Dermis microvascular lymphatic vessel endothelial cell (primary cell): ENCODE measurements around the gene BNC1. TPM values are rescaled to one million over a fixed set of nuclear protein-coding genes. Genes with fewer than 3 reads are reported as not detected.
"Not testable (repeated sequence)": the region's sequence is repeated elsewhere in the genome, so short reads cannot be mapped to it uniquely, and the experiment has no call there.

ENCODE experiments used
- DNase-seq, 2 donors: peaks; one replicate each; pipeline versions ENCODE4 v3.0.0 to v3.0.0-alpha.2; 2010; ENCODE audit warnings: low read depth in 2 of 2
- total RNA-seq: library from RNA; depleted of rRNA; stranded (reverse); fragments of >200 nt; gene quantifications from 2 replicates; pipeline ENCODE4 v1.2.1, GENCODE V29; 2014

The BNC1 gene
- total RNA-seq, 1 donor from 2014 or later = 1.0 TPM

DNA sequence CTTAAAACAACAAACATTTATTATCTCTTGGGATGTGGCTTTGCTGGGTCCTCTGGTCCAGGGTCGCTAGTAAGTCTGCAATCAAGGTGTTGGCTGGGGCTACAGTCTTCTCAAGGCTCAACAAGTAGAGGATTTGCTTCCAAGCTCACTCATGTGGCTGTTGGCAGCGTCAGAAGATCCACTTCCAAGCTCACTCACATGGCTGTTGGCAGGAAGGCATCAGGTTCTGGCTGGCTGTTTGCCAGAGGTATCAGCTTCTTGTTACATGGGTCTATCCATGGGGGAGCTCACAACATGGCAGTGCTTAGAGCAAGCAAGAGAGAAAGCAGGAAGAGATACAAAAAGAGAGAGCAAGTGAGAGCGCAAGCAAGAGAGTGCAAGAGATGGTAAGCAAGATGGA is 15.0 kb upstream of the BNC1 start:
- DNase-seq = no peak

DNA sequence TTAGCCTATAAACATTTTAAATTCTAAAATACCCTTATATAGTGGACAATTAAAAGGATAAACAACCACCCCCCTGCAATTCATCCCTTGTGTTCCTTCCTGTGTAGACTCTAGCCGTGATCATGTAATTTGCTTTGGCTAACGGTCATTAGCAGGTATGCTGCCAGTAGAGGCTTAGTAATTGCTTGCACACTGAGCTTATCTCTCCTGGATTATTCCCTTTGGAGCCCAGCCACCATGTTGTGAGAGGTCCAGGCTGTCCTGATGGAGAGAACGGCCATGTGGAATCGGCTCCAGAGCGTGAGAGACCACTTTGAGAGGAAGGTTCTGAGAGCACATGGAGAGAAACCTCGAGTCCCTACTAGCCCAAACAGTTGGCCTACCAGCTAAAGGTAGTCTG is 11.0 kb upstream of the BNC1 start:
- DNase-seq = no peak

DNA sequence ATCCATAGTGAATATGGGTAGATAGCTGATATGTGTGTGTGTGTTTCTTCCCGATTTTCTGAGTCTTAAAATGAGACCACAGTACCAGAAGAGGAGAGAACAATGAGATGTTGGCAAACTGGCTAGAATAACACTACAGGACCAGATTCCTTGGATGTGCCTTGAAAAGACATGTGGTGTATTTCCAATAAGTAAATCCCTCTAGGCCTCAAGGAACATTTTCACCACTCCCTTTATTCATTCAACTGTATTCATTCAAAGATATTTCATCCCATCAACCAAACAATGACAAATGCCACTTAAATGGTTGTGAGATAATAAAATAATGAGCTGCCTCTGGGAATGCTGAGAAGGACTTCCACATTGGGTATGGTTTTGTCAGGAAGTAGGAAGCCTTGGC is 8.7 kb upstream of the BNC1 start:
- DNase-seq = no peak

DNA sequence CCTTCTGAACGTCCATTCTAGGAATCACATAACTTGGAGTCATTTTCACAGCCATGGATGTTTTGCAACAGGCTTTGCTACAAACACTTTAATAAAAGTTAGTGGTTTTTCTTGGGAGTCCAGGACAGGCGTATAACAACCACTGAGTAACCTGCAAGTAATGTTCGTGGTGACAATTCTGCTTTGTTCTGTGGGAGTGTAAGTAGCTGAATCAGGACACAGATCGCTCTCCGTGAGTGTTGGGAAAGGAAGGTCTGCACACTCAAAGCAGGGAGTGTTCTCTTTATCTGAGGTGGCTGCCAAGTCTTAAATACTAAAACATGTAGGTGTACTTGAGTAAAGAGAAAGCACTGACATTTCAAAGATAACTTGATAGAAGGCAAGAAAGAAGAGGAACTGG is 7.9 kb upstream of the BNC1 start:
- no peak for DNase-seq

DNA sequence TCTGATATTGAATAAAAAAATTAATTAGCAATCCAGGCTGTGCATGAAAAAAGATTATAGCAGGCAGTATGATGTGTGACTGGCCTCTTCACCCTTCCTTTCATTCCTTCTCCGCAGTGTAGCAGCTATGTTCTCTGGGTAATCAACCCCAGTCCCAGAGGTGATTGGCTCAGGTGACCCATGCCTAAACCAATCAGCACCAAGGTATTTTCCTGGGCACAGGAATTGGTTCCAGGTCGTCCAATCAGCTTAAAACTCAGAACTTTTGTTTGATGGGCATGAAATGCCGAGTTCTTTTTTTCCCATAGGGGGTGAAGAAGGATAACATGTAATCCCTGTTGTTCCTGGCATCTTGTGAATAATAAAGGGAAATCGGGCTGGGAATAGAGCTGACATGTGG is 5.8 kb upstream of the BNC1 start:
- no peak for DNase-seq

DNA sequence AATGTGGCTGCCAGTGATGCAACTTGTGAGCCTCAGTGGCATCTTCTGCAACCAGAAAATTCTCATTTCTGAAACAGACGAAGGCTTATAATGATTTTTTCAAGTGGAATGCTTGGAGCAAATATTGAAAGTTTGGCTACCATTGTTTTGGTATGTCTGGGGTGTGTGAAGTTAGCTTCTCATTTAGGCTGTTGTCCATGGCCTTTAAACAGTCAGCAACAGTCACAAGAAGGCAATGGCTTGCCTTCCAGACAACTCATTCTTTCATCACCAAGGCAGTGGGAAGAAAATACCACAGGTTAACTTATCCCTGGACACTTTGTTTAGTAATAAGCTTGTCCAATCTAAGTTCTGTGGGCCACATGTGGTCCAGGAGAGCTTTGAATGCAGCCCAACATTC is 4.7 kb upstream of the BNC1 start:
- no peak for DNase-seq

DNA sequence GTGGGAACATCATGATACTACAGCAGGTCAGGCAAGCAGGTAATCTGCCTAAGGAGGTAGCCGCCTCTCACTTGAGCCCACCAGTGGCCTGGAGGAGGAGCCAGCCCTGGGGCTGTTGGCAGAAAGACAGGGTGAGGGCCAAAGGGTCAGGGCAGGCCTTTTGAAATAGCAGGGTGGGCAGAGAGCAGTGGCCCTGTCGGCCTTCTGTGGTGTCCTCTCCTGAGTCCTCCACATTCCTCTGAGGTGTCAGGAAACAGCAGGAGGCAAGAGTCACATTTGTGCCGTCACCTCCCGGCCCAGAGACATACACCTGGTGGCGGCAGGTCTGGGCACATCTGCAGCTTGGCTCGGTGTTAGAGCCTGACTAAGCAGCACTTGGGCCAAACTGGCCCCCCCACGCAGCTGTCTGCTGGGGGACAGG is 3.9 kb upstream of the BNC1 start:
- DNase-seq = peak in 1 of 2 donors; percentile 34

DNA sequence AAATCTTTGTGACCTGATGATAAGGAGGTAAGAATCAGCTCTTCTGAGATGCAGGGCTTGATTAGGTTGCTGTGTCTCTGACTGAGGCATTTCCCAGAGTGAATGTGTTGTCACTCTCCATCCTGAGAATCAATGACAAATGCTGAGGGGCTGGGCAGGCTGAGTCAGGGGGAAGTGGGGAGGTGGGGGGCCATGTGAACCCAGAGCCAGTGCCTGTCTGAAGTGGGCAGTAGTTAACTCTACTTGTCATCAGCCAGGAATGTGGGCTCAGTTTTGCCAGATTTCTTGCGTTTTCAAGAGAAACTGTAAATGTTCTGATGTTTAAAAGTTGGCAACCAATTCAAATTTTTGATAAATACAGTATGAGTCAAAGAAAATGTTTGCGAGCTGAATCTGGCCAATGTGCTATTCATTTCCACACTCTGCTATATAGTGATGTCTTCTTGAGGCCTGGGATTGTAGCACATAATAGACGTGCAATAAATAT is 3.1 kb upstream of the BNC1 start:
- DNase-seq = peak in 1 of 2 donors; percentile 86

DNA sequence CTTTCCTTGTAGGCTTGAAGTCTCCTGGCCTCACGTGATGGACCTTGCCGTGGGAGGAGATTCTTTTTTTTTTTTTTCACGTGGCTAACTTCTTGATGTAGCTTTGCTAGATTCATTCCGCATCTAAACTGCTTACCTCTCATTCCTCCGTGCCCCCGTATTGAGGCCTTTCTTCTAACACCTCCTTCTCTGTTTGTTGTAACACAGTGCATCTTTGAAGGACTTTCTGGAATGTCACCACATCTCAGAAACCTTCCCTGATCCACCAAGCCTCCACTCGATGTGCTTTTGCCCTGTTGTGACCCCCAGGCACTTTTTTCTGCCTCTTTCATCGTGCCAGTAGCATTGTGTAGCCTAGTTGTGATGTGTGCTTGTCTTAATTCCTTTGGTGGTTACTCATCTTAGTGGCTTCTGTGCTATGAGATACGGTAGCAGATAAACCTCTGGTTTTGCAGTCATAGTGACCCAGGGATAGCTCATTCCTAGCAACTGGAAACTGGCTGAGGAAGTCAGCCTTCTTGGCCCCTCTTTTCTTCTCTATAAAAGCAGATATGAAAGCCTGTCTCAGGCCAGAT is 1.6 kb upstream of the BNC1 start:
- DNase-seq = peak in 1 of 2 donors; percentile 46

DNA sequence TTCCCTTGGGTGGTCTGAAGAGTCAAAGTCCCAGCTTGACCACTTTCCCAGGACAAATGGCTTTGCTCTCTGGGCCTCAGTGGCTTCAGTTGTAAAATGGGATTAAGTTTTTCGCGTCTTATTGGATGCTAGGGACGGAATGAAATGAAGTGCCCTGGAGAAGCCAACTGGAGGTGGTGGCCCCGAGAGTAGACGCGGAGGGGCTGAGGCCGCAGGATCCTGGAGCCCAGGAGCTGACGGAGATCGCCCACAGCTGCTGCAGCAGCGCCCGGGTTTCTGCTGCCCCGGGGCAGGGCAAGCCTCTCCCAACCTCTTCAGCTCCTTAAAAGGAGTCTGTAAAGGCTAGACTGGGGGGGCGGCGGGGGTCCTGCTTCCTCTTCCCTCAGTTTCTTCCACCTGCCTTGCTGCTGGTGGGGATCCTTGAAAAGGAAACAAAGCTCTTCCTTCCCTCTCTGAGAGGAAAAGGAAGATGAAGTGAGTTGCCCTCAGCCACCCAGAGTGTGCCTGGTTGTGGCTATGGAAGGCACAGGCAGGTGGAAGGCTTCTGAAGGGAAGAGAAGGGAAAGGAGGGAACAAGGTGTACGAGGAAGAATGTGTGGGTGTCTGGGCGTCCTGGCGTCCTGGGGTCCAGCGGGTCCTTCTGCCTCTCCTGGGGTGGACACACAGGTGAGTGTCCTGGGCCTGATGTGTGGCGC is 967 bp upstream of the BNC1 start:
- DNase-seq = no peak

DNA sequence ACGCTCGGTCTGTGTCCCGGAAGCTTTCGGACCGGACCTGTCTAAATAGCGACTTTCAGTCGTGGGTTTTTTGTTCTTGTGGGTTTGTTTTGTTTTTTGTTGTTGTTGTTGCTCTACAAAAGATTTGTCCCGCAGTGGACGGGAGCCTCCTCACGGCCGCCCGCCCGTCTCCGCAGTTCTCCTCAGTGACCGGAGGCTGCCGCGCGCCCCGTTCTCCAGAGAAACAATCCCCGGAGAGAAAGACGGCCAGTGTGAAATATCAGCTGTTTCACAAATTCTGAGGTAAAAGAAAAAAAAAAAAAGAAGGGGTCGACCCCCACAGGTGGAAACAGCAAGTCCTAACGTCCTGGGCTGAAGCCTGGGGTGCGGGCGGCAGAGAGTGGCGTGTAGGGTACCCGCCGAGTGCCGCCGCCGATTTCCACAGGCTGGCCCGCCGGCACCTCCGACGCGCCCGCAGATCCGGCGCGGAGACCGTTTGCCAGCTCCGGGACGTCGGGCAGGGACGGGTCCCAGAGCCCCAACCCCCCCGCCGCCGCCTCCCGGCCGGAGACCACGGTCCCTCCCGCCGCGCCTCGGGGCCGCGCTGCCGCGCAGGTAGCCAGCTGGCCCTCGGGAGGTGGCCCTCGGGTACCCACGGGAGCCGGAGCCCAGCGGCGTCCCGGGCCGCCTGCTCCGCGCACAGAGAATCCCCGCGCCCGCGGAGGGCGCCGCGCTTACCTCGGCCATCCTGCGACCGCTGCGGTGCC is 478 bp downstream of the BNC1 start:
- DNase-seq = peak in 1 of 2 donors; percentile 41

DNA sequence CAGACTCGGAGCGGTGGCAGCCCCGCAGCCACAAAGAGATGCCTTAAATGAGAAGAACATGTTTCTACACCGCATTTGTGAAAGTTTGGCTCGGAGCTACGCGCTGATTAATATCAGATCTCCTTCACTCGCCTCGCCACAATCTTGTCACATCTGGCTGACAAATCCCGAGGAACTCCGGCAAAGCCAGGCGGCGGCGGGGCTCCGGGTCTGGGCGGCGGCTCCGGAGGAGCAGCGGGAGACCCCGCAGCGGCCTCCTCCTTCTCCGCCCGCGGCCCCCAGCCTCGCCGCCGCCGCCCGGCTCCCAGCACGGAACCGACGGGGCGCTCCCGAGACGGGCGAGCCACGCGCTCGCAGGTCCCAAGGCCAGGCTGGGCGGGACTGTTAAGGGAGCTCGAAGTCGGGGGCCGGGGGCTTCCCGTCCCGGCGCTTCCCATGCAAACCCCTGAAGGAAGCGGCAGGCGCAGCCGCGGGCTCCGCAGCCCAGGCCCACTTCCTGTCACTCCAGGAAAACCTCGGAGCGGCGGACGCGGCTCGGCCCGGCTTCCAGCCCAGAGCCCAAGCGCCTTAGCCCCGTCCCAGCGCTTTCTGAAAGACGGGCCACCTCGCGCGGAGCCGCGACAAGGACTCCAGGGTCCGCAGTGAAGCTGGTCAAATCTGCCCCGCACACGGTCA is 1.2 kb downstream of the BNC1 start:
- DNase-seq = peak in 1 of 2 donors; percentile 64

DNA sequence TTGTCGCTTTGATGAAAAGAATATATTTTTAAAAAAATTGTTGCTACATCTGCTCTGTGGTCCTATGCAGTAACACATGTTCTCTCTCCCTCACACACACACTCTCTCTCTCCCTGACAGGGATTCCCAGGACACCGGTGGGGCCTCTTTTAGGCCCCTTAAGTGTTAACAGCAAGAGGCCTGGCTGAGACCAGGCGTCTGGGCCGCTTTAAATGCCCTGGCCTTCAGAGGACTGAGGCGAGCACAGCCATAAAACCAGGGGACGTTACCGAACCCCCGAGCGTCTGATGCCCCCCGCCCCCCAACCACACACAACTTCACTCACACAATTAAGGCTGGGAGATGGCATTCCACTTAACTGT is 1.7 kb downstream of the BNC1 start:
- DNase-seq = peak in 1 of 2 donors; percentile 41

DNA sequence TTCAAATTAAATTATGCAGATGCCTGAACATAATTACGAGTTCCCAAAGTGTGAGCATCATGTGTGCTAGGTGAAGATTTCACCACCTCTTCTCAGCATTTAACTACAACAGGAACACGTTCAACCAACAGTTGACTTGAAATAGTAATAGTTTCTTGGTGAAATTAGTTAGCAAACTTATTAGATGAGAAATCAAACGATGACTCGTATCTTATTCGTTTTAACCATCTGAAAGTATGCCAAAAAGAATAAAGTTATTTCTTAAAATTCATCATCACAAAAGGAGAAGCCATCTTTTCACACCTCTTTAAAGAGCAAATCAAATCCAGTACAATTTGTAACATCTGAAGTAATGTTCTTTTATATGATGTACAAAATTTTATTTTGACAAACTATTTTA is 2.3 kb downstream of the BNC1 start:
- DNase-seq = no peak

DNA sequence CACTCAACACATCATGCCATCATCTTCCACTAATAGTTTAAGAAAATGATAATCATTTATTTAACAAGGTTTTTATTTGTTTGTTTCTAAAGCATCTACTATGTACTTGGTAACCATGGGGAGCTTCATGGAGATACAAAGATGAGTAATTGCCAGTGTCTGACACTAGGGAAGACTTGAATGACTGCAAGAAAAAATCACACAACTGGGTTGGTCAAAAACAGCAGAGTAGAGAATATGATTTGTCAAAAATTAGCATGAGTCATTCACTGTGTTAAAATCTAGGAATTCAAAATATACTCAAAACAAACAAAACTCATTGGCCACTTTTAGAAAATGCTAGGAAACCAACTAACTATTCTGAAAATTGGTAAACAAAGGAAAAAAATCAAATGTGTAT is 6.3 kb downstream of the BNC1 start:
- peak in 1 of 2 donors; percentile 60 for DNase-seq

DNA sequence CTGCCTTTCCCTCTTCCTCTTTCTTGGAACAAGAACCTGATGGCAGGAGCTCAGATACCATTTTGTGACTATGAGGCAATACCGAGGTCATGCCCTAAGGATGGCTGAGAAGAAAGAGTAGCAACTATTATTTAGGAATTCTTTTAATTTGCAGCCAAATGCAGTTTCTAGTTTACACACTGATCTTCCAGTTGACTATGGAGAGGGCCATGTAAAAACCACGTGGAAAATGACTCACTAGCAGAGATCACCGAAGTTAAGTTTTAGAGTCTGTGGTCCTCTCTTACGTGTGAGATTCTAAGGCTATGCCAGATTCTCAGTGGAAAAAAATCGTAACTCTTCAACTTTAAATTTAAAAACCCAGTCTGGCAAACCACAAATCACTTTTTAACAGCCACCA is 7.8 kb downstream of the BNC1 start:
- no peak for DNase-seq

DNA sequence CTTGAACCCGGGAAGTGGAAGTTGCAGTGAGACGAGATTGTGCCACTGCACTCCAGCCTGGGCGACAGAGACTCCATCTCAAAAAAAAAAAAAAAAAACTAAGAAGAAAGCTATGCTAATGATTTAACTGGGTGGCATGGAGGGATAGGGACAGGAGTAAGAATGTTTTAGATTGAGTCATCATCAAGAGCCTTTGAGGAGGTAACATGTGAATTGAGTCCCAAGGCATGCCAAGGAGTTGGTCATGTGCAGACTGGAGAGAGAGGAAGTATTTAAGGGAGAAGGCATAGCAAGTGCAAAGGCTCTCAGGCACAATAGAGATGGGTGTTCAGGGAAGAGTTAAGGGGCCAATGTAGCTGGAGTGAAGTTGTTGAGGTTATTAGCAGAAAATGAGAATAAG is 9.1 kb downstream of the BNC1 start:
- DNase-seq = no peak

DNA sequence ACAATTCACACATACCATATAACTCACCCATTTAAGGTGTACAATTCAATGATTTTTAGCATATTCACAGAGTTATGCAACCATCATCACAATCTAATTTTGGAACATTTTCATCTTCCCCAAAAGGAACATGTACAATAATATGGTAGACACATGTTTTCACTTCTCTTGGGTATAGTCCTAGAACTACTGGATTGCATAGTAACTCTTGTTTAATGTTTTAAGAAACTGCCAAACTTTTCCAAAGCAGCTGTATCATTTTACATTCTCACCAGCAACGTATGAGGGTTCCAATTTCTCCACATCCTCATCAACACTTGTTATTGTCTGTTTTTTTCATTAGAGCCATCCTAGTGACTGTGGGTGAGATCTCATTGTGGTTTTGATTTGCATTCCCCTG is 14.3 kb downstream of the BNC1 start:
- DNase-seq = no peak

DNA sequence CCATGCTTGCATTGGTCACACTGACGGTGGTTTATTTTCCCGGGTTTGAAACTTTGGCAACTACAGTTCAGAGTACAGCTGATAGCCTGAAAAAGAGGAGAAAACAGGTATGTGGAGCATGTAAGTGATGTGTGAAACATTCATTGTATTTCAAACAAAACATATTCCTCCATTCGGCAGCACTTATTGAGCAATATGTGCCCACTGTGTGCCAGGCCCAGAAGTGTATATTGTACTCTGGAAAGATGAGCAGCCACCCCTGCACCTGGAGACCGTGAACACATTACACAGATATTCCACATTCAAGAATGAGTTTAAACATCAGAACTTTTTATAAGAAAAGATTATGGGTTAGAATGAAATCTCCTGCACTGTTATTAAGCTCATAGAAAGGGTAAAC is 16.3 kb downstream of the BNC1 start:
- no peak for DNase-seq

DNA sequence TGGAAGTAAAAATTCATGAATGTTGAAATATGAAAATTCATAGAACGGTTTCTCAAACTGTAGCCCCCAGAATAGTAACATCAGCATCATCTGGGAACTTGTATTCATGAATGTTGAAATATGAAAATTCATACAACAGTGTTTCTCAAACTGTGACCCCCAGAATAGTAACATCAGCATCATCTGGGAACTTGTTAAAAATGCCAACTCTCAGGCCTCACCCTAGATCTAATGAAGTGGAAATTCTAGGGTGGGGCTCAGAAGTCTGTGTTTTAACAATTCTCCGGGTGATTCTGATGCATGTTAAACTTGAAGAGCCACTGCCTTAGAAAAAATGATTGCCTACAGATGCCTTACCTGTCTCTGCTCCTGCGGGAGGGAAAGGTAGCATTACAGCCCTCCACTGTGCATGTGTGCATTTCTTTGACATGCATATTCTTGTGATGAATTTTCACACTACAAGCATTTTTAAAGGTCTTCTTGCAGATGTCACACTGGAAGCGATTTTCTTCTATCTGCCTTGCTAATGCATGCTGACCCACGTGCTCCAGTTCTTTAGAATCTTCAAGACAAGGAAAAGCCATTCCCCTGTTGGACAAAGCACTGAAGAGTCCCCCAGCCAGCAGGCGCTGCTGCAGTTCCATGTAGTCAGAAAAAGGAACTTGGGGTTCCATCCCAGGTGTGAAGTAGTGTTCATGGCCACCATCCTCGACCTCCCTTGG is 21.7 kb downstream of the BNC1 start:
- DNase-seq = no peak

DNA sequence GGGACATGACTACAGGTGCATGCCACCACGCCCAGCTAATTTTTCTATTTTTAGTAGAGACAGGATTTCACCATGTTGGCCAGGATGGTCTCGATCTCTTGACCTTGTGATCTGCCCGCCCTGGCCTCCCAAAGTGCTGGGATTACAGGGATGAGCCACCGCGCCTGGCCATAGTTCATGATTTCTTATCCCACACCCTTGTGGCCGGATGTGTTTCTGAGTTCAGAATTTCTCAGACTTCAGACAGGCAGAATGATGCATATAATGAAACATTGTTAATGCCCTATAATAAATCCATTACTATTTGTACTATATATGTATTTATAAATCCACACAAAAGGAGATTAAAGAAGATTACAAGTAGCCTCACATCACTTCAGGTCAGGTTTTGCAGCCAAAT is 22.3 kb downstream of the BNC1 start:
- not testable (repeated sequence) for DNase-seq

DNA sequence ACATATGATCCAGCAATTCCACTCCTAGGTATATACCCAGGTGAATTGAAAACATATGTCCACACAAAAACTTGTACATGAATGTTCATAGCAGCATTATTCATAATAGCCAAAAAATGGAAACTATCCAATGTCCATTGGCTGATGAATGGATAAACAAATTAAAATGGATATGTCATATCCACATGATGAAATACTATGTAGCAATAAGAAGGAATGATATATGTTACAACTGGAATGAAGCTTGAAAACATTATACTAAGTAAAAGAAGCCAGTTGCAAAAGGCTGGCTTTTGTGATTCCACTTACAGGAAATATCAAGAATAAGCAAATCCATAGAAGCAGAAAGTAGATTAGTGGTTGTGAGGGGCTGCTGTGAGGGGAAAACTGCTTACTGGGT is 33.7 kb downstream of the BNC1 start:
- no peak for DNase-seq
